Measurements from ENCODE around the gene NTNG1. TPM values are rescaled to one million over a fixed set of nuclear protein-coding genes. Genes with fewer than 3 reads are reported as not detected.
"Not testable (repeated sequence)": the region's sequence is repeated elsewhere in the genome, so short reads cannot be mapped to it uniquely, and the experiment has no call there.

NTNG1 gene
- total RNA-seq, 1 donor from 2014 or later = not detected

DNA sequence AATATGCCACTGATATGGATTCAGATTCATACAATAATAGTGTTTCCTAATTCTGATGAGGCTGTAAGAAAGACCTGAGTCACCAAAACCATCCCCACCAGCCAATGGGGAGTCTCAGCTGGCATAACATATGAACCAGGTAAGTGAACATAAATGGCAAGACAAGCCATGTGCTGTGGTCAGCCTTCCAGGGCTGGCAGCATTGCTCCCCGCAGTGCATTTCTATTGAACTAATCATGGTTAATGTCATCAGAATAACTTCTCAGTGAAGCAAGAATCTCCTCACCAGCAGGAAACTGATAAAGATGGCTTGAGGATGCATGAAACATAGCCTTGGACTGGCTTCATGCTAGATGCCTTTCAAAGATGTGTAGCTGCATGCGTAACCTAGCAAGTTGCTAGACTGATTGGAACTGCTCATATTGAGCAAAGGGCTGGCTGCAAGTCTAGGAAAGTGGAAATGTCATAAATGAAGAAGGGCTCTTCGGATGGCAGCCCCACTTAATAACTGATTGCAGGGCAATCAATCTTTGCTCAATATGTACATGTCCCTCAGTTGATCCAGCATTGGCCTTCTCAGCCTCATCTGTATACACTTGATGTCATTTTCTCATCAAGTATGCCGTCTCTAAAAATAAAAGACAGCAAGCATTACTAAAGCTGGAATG lies 88.0 kb downstream of the NTNG1 start:
- H3K36me3 Mint-ChIP-seq (ENCODE audit: low read depth) = no peaks in the 10 kb centered on the region
- peaks cover 5% of the 10 kb centered on the region for H3K9me3 Mint-ChIP-seq (ENCODE audit: low read depth)
- TF ChIP-seq, protein P1, sequence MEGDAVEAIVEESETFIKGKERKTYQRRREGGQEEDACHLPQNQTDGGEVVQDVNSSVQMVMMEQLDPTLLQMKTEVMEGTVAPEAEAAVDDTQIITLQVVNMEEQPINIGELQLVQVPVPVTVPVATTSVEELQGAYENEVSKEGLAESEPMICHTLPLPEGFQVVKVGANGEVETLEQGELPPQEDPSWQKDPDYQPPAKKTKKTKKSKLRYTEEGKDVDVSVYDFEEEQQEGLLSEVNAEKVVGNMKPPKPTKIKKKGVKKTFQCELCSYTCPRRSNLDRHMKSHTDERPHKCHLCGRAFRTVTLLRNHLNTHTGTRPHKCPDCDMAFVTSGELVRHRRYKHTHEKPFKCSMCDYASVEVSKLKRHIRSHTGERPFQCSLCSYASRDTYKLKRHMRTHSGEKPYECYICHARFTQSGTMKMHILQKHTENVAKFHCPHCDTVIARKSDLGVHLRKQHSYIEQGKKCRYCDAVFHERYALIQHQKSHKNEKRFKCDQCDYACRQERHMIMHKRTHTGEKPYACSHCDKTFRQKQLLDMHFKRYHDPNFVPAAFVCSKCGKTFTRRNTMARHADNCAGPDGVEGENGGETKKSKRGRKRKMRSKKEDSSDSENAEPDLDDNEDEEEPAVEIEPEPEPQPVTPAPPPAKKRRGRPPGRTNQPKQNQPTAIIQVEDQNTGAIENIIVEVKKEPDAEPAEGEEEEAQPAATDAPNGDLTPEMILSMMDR (IDR thresholded peaks at IDR 0.05) = no peak
- no peak overlapping the region for H3K4me3 Mint-ChIP-seq (ENCODE audit: unreplicated experiment)
- peaks cover 4% of the 10 kb centered on the region for H3K27me3 Mint-ChIP-seq (ENCODE audit: low read depth)
- DNase-seq (ENCODE audit: low spot score) = no peak
- no peaks in the 10 kb centered on the region for H3K4me1 Mint-ChIP-seq (ENCODE audit: low read depth)
- no peak overlapping the region for H3K27ac Mint-ChIP-seq (ENCODE audit: unreplicated experiment)

- Mint-ChIP-seq H3K27ac (ENCODE audit: unreplicated experiment) (no peak overlapping the region), H3K4me3 (ENCODE audit: unreplicated experiment) (no peak overlapping the region), H3K27me3 (ENCODE audit: low read depth) (peaks cover 4% of the 10 kb centered on the region), H3K4me1 (ENCODE audit: low read depth) (no peaks in the 10 kb centered on the region), H3K9me3 (ENCODE audit: low read depth) (peaks cover 5% of the 10 kb centered on the region), H3K36me3 (ENCODE audit: low read depth) (no peaks in the 10 kb centered on the region)
- DNase-seq (ENCODE audit: low spot score) = no peak
- TF ChIP-seq, protein P1 (IDR thresholded peaks at IDR 0.05) = no peak
These were observed 88.9 kb downstream of the NTNG1 start for GRCh38 chr1:107229711-107230110.

- TF ChIP-seq, protein P1 (IDR thresholded peaks at IDR 0.05) = no peak
- H3K9me3 Mint-ChIP-seq (ENCODE audit: low read depth) = peaks cover 5% of the 10 kb centered on the region
- no peaks in the 10 kb centered on the region for H3K4me1 Mint-ChIP-seq (ENCODE audit: low read depth)
- H3K4me3 Mint-ChIP-seq (ENCODE audit: unreplicated experiment) = no peak overlapping the region
- no peaks in the 10 kb centered on the region for H3K36me3 Mint-ChIP-seq (ENCODE audit: low read depth)
- DNase-seq (ENCODE audit: low spot score) = no peak
- H3K27ac Mint-ChIP-seq (ENCODE audit: unreplicated experiment) = no peak overlapping the region
- peaks cover 4% of the 10 kb centered on the region for H3K27me3 Mint-ChIP-seq (ENCODE audit: low read depth)
These were observed 89.3 kb downstream of the NTNG1 start for GRCh38 chr1:107230121-107230520.

- Mint-ChIP-seq H3K36me3 (ENCODE audit: low read depth) (no peaks in the 10 kb centered on the region), H3K4me3 (ENCODE audit: unreplicated experiment) (no peak overlapping the region), H3K27ac (ENCODE audit: unreplicated experiment) (no peak overlapping the region), H3K4me1 (ENCODE audit: low read depth) (no peaks in the 10 kb centered on the region), H3K27me3 (ENCODE audit: low read depth) (peaks cover 2% of the 10 kb centered on the region), H3K9me3 (ENCODE audit: low read depth) (peaks cover 10% of the 10 kb centered on the region)
- DNase-seq (ENCODE audit: low spot score) = no peak
- TF ChIP-seq, protein P1 (IDR thresholded peaks at IDR 0.05) = no peak
These were observed 90.5 kb downstream of the NTNG1 start for GRCh38 chr1:107231291-107231690.

DNA sequence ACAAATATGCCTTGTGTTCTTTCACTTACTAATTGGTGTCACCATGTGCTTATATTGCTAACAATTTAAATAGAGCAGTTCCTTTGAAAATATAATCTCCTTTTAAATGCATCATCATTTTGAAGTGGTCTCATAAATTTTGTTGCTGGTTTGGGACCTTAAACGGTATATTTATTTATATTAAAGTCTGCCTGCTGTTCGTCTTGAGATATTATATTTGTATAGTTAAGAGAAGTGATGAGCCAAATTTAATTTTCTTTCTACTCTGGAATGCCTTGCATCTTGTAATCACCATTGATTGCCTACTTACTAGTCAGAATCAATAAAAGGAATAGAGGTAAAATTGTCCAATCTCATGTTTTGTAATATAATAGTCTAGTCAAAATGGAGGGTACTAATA lies 91.6 kb downstream of the NTNG1 start:
- Mint-ChIP-seq H3K27ac (ENCODE audit: unreplicated experiment) (no peak overlapping the region), H3K36me3 (ENCODE audit: low read depth) (no peaks in the 10 kb centered on the region), H3K4me1 (ENCODE audit: low read depth) (no peaks in the 10 kb centered on the region), H3K4me3 (ENCODE audit: unreplicated experiment) (no peak overlapping the region), H3K27me3 (ENCODE audit: low read depth) (peaks cover 2% of the 10 kb centered on the region), H3K9me3 (ENCODE audit: low read depth) (peaks cover 19% of the 10 kb centered on the region)
- DNase-seq (ENCODE audit: low spot score) = no peak
- TF ChIP-seq, protein P1 (IDR thresholded peaks at IDR 0.05) = no peak

GRCh38 chr1:107236760-107237159 lies 95.9 kb downstream of the NTNG1 start:
- H3K4me1 Mint-ChIP-seq (ENCODE audit: low read depth); H3K27ac Mint-ChIP-seq (ENCODE audit: unreplicated experiment); H3K4me3 Mint-ChIP-seq (ENCODE audit: unreplicated experiment); H3K27me3 Mint-ChIP-seq (ENCODE audit: low read depth); H3K36me3 Mint-ChIP-seq (ENCODE audit: low read depth); DNase-seq (ENCODE audit: low spot score): not testable (repeated sequence)
- peaks cover 17% of the 10 kb centered on the region for H3K9me3 Mint-ChIP-seq (ENCODE audit: low read depth)
